ENCODE measurements around the gene LAMTOR2. TPM values are rescaled to one million over a fixed set of nuclear protein-coding genes. Genes with fewer than 3 reads are reported as not detected.

LAMTOR2 gene
- total and polyA plus RNA-seq, 2 experiments from 2014 or later, result 67.3 to 108 TPM

DNA sequence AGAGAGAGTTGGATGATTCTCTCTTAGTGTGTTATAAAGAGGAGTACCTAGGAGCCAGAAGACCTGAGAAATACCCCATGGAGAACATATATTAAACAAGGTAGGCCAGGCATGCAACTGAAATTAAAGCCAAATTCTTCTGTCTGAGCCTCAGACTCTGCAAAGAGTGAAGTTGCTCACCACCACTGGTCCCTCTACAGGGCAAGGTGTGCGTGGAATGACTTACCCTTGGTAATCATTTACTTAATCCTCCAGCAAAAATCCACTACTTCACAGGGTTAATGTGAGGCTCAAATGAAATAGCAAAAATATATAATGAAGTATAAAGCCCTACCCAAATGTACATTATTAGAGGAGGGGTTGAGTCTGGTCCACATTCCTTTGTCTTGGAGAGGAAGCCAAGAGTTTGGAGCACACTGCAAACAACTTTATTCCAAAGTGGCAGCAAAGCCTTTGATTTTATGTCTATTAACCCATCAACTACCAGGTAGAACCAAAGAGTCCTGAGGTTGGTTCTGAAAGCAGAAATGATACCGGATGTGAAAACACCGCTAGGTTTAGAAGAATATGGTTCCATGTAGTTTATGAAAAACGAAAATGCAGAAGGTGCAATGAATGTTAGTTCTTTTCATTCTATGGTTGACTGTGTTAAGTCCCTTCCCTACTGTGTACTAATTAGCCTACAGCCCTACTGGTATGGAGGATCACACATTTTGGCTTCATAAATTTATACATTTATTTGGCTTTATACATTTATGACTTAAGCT, 42.3 kb upstream of the LAMTOR2 start:
- DNase-seq (ENCODE audit: low spot score), result no peak
- Histone ChIP-seq H3F3A (replicated peaks; ENCODE audit: low read depth) (peaks cover 25% of the 10 kb centered on the region), H3K27ac (ENCODE audit: low read depth) (no peak overlapping the region), H3K4me3 (no peak overlapping the region), H3K4me2 (no peak overlapping the region), H3K4me1 (ENCODE audit: insufficient read depth) (no peaks in the 10 kb centered on the region), H3K27me3 (ENCODE audit: insufficient read depth) (no peaks in the 10 kb centered on the region), H2AFZ (no peak overlapping the region), H3K36me3 (ENCODE audit: insufficient read depth) (peaks cover 62% of the 10 kb centered on the region), H3K9me2 (ENCODE audit: insufficient read depth) (no peaks in the 10 kb centered on the region), H4K20me1 (replicated peaks; ENCODE audit: insufficient read depth) (peaks cover 15% of the 10 kb centered on the region), H3K79me2 (replicated peaks; ENCODE audit: insufficient read depth) (peaks cover 5% of the 10 kb centered on the region; the same call in 1 of the 2 replicates)
- H3K27me3 Mint-ChIP-seq (ENCODE audit: insufficient read depth, low read depth, poor library complexity), result no peaks in the 10 kb centered on the region
- TF ChIP-seq, protein P1, sequence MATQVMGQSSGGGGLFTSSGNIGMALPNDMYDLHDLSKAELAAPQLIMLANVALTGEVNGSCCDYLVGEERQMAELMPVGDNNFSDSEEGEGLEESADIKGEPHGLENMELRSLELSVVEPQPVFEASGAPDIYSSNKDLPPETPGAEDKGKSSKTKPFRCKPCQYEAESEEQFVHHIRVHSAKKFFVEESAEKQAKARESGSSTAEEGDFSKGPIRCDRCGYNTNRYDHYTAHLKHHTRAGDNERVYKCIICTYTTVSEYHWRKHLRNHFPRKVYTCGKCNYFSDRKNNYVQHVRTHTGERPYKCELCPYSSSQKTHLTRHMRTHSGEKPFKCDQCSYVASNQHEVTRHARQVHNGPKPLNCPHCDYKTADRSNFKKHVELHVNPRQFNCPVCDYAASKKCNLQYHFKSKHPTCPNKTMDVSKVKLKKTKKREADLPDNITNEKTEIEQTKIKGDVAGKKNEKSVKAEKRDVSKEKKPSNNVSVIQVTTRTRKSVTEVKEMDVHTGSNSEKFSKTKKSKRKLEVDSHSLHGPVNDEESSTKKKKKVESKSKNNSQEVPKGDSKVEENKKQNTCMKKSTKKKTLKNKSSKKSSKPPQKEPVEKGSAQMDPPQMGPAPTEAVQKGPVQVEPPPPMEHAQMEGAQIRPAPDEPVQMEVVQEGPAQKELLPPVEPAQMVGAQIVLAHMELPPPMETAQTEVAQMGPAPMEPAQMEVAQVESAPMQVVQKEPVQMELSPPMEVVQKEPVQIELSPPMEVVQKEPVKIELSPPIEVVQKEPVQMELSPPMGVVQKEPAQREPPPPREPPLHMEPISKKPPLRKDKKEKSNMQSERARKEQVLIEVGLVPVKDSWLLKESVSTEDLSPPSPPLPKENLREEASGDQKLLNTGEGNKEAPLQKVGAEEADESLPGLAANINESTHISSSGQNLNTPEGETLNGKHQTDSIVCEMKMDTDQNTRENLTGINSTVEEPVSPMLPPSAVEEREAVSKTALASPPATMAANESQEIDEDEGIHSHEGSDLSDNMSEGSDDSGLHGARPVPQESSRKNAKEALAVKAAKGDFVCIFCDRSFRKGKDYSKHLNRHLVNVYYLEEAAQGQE (IDR thresholded peaks at IDR 0.05; ENCODE audit: unreplicated experiment), result no peak
- TF ChIP-seq ZNF462 (CRISPR knock-in tag; IDR thresholded peaks at IDR 0.05) (no peak), CTCF (conservative IDR thresholded peaks at IDR 0.05; ENCODE audit: low read depth in 2 of 2) (no peak)
- H3K36me3 Mint-ChIP-seq (ENCODE audit: low read depth), result peaks cover 70% of the 10 kb centered on the region
- peaks cover 2% of the 10 kb centered on the region; the same call in 1 of the 3 replicates for H3K4me1 Mint-ChIP-seq
- no peak overlapping the region for H3K4me3 Mint-ChIP-seq
- H3K27ac Mint-ChIP-seq, result no peak overlapping the region
- no peaks in the 10 kb centered on the region; the same call in 2 of the 3 replicates for H3K9me3 Mint-ChIP-seq
- no peak for ATAC-seq
